GM19351 (cell line): ENCODE results near the gene POTEF.
"Not testable (repeated sequence)": the region's sequence is repeated elsewhere in the genome, so short reads cannot be mapped to it uniquely, and the experiment has no call there.

Experiments used
- ATAC-seq: cut with Tn5 transposase; IDR thresholded peaks from one replicate; pipeline ENCODE4 v1.9.1; 2021; ENCODE audit warnings: mild to moderate bottlenecking, moderate library complexity; ENCODE audit not compliant: unreplicated experiment

The POTEF gene

GRCh38 chr2:130129120-130129829, at the start of gene POTEF:
Gene POTEF (minus strand): TSS chr2:130129222. CDS start chr2:130120515, 8,707 bp downstream.
- ATAC-seq = not testable (repeated sequence)

GRCh38 chr2:130174866-130175265, 45.8 kb upstream of the POTEF start:
- ATAC-seq = peak; percentile 82

GRCh38 chr2:130169896-130170295, 40.9 kb upstream of the POTEF start:
- ATAC-seq = no peak

- not testable (repeated sequence) for ATAC-seq
Measured at GRCh38 chr2:130169163-130169562, 40.1 kb upstream of the POTEF start.

- not testable (repeated sequence) for ATAC-seq
Measured at GRCh38 chr2:130166611-130167010, 37.6 kb upstream of the POTEF start.

GRCh38 chr2:130165293-130166016, 36.4 kb upstream of the POTEF start:
- ATAC-seq = no peak

GRCh38 chr2:130162968-130163367, 33.9 kb upstream of the POTEF start:
- no peak for ATAC-seq

GRCh38 chr2:130162486-130162885, 33.5 kb upstream of the POTEF start:
- ATAC-seq = not testable (repeated sequence)

GRCh38 chr2:130160838-130161705, 32.0 kb upstream of the POTEF start:
- ATAC-seq = not testable (repeated sequence)

GRCh38 chr2:130160131-130160530, 31.1 kb upstream of the POTEF start:
- no peak for ATAC-seq

- ATAC-seq = not testable (repeated sequence)
Measured at GRCh38 chr2:130159376-130159775, 30.4 kb upstream of the POTEF start.

GRCh38 chr2:130158631-130159030, 29.6 kb upstream of the POTEF start:
- no peak for ATAC-seq

- ATAC-seq = peak; percentile 82
Measured at GRCh38 chr2:130157825-130158514, 28.9 kb upstream of the POTEF start.

GRCh38 chr2:130157354-130157753, 28.3 kb upstream of the POTEF start:
- peak; percentile 32 for ATAC-seq

- ATAC-seq = no peak
Measured at GRCh38 chr2:130156624-130157004, 27.6 kb upstream of the POTEF start.

GRCh38 chr2:130155956-130156623, 27.1 kb upstream of the POTEF start:
- not testable (repeated sequence) for ATAC-seq

GRCh38 chr2:130154773-130155765, 26.0 kb upstream of the POTEF start:
- no peak for ATAC-seq

GRCh38 chr2:130154423-130154770, 25.4 kb upstream of the POTEF start:
- not testable (repeated sequence) for ATAC-seq
